ENCODE data around the gene ABCC5.
"Not testable (repeated sequence)": the region's sequence is repeated elsewhere in the genome, so short reads cannot be mapped to it uniquely, and the experiment has no call there.

ABCC5 gene

DNA sequence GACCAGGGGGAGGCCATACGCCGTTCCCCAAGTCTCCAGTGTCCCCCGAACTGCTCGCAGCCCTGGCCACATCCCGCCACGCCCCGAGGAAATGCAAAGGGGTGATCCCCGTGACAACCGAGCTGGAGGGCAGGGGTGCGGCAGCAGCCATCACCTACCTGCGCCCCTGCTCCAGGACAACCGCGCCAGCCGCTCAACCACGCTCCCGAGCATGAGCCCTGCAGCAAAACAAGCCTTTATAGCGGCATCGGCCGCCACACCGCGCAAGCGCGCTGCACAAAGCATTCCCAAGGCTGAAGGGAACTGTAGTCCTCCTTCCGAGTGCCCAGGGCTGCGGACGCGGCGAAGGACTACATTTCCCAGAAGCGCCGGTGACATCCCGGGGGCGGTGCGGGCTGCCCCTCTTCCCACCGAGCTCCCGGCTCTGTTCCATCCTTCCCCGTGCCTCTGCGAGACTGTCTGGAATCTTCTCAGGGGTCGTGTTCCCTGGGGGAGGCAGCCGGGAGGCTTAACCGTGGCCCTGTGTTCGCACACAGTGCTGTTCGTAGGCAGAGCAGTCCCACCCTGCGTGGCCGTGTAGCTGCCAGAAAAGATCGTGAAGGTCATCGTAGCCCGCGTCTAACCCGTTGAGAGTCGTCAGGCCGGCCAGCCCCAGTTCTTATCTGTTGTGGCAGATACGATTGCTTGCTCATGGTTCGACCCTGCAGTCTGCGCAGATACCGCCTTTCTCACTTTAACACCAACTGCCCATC is at the start of gene ABCC5:
TSS of gene ABCC5 (minus strand) at position 213 of the 752 bp plus-strand sequence. CDS start 3,492 bp downstream, outside the sequence.
- peak; percentile 90 for DNase-seq (ENCODE audit: low spot score)

DNA sequence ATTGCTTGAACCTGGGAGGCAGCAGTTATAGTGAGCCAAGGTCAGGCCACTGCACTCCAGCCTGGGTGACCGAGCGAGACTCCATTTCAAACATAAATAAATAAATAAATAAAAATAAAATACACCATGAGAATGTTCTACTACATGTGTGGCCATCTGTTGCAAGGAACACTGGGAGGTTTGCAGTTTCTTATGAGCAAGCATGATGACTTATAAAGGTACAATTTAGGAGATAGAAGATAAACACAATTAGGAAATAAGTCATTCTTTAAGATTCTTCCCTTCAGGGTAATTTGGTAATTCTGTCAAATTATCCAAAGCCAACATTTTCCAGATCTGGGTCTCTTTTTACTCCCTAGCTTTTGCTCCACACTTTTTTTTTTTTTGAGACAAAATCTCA is 48.5 kb upstream of the ABCC5 start:
- no peak for DNase-seq (ENCODE audit: low spot score)

DNA sequence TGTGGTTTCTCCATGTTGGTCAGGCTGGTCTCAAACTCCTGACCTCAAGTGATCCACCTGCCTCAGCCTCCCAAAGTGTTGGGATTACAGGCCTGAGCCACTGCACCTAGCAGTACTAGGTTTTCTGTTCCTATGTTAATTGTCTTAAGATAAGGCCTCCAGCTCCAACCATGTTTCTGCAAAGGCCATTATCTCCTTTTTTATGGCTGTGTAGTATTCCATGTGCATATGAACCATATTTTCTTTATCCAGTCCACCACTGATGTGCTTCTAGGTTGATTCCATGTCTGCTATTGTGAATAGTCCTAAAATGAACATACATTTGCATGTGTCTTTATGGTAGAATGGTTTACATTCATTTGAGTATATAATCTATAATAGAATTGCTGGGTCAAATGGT is 45.0 kb upstream of the ABCC5 start:
- DNase-seq (ENCODE audit: low spot score): no peak

DNA sequence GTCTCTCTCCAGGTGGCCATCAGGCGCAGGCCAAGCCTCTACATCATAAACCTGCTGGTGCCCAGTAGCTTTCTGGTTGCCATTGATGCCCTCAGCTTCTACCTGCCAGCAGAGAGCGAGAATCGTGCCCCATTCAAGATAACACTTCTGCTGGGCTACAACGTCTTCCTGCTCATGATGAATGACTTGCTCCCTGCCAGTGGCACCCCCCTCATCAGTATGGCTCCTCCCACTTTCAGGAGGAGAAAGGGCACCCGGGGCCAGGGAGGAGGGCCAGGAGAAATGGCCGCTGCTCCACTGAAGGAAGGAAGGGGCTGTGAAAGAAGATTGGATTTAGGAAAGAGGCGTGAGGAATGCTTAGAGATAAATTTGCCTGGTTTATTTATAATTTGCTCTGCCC is 41.7 kb upstream of the ABCC5 start:
- DNase-seq (ENCODE audit: low spot score): peak; percentile 17

DNA sequence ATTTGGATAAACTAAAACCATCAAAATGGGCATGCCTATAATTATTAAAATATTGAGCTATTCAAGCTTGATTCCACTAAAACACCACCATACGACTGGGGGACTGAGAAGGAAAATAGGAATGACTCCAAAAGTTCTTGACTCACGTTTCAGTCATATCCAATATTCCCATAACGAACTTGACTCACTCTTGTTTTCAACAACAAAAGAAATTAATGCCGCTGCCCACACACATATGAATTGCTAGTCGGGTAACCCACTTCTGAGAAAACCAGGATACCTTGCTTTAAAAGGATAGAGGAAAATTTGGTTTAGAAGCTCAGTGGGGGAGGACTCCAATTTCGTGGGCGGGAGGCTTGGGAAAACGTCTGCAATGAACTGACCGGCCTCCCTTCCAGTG is 40.3 kb upstream of the ABCC5 start:
- no peak for DNase-seq (ENCODE audit: low spot score)

DNA sequence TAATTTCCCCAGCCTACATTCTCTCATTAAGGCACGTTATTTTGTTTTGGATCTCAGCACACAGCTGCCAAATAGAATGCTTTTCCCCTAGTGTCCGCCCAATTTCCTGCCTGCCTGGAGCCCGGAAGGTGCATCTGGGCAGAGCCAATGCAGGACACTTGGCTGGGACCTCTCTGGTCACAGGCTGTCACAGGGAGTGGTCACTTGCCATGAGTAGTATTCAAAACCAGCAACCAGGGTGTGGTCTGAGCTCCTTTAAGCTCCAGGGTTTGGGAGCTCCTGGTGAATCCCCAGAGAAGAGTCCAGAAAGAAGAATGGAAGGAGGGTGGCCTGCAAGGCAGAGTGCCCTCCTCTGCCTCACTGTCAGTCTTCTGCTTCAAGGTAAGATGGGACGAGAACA is 35.1 kb upstream of the ABCC5 start, which contains the start of gene HTR3C:
TSS of gene HTR3C (plus strand) at position 281 of the 400 bp plus-strand sequence. CDS start at position 315, 34 bp downstream.
- no peak for DNase-seq (ENCODE audit: low spot score)

DNA sequence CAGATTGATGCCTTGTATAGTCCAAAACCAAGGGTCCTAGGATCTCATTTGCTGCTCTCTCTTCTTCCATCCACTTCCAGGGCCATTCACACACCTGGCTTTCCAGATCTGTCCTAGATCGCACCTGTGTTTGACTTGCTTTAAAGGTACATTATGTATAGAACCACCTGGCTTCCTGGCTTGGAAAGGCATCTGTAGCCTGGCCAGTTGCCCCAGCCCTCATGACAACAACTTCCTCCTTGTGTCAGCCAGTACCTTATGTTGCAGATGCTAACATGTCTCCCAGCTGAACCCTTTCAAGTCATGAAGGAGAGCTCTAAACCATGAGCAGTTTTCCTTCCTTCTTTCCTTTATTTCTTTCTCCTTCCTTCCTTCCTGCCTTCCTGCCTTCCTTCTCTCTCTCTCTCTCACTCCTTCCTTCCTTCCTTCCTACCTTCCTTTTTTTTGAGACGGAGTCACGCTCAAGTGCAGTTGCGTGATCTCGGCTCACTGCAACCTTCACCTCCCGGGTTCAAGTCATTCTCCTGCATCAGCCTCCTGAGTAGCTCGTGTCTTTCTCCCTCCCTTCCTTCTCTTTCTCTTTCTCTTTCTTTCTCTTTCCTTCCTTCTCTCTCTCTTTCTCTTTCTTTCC is 32.6 kb upstream of the ABCC5 start:
- DNase-seq (ENCODE audit: low spot score): no peak

DNA sequence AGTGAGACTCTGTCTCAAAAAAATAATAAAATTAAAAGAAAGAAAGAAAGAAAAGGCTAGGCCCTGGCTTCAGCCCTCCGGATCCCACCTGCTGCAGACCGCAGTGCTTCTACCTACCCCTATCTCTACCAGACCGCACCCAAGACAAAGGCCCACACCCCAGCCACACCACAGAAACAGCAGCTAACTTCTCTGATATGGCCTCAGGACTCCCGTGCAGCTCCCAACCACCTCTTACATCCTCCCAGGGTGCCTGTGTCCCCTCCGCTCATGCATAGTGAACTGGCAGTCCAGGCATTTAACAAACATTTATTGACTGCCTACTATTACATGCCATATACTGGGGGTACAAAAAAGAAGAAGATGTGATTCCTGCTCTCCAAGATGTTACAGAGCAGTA is 28.3 kb upstream of the ABCC5 start:
- DNase-seq (ENCODE audit: low spot score): no peak

DNA sequence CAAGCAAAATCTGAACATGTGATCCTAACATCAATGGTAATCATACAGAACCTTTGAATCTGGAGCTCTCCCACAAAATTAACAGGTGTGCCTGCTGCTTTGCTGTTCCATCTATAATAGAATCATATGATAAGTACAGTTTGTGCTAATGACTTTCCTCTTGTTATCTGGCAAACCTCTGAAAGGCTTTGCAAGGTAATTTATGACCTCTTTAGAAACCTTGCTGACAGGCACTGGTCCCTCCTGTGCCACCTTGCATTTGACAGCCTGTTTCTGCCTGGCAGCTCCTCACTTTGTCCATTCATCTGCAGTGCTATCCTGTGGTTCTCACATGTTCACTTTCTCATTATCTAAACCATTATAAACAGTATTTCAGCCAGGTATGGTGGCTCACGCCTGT is 24.9 kb upstream of the ABCC5 start:
- no peak for DNase-seq (ENCODE audit: low spot score)

DNA sequence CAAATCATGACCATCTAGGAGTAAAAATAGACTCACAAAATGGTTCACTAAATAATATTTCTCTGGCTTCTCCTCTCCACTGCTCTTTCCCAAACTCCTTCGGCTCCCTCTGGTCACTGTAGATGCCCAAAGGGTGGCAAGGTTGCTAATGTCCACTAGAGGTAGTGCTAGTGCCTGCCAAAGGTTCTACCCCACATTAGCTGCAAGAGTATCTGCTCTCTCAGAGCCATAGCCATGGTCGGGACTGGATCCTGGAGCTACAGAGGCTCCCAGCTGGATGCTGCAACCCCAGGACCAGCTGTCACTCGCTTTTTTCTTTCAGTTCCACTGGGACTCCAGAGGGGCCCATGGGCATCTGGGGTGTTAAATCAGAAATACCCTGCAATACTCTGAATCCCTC is 22.3 kb upstream of the ABCC5 start:
- no peak for DNase-seq (ENCODE audit: low spot score)

DNA sequence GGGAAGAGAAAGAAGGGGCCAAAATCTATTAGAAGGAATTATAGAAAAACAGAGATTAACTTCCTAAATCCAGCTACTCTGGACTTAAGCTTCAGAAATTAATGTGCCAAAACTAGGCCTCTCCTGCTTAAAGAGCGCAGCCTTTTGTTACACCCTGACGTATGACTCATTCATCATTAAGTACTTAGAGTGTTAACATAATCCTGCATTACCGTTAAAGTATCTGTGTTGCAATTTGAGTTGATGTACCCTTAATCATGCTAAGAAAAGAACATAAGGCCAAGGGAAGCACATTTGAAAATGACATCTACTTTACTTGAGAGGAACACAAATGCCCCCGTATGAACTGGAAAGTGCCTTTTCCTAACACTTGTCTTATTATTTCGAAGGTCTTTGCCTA is 21.7 kb upstream of the ABCC5 start:
- no peak for DNase-seq (ENCODE audit: low spot score)

DNA sequence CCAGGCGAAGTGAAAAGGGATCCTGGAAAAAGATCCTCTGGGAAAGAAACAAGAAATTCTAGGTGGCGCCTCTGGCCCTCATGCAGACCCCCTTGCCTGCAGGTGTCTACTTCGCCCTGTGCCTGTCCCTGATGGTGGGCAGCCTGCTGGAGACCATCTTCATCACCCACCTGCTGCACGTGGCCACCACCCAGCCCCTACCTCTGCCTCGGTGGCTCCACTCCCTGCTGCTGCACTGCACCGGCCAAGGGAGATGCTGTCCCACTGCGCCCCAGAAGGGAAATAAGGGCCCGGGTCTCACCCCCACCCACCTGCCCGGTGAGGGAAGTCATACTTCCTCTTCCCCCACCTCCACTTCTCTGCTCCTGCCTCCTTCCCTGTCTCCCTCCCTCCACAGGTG is 20.6 kb upstream of the ABCC5 start:
- DNase-seq (ENCODE audit: low spot score): not testable (repeated sequence)

DNA sequence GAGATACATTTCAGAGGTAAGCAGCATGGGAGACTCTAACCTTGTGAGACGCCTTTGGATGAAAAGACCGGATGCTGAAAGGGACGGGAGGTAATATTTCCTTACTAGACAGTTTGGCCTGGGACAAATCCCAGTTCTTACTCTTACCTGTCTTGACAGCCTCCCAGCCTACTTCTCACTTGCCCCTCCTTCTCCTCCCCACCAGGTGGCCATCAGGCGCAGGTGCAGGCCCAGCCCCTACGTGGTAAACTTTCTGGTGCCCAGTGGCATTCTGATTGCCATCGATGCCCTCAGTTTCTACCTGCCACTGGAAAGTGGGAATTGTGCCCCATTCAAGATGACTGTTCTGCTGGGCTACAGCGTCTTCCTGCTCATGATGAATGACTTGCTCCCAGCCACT is 20.1 kb upstream of the ABCC5 start:
- DNase-seq (ENCODE audit: low spot score): no peak

DNA sequence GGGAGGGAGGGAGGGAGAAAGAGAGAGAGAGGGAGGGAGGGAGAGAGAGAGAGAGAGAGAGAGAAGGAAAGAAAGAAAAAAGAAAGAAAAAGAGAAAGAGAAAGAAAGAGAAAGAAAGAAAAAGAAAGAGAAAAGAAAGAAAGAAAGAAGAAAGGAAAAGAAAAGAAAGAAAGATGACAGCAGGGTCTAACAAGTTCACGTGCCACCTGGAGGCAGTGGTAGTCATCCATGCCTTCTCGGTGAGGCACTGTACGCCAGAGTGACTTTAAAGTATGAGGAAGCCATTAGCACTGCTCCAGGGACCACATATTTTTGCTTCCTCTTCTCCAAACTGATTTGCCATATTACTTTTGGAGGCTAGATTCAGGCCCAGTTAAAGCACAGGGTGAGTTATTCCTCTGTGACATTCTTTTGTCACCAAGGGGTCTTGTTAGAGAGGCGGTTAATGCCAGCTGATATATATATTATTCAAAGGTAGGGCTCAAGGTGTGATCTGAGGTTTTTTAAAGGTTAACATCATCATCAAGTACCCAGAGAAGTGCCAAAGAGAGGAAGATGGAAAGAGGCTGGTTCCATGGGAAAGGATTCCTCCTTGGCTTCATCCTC is 13.6 kb upstream of the ABCC5 start, which contains the start of gene HTR3D:
TSS of gene HTR3D (plus strand) at position 556 of the 606 bp plus-strand sequence. CDS start at position 556, 0 bp downstream.
- no peak for DNase-seq (ENCODE audit: low spot score)

DNA sequence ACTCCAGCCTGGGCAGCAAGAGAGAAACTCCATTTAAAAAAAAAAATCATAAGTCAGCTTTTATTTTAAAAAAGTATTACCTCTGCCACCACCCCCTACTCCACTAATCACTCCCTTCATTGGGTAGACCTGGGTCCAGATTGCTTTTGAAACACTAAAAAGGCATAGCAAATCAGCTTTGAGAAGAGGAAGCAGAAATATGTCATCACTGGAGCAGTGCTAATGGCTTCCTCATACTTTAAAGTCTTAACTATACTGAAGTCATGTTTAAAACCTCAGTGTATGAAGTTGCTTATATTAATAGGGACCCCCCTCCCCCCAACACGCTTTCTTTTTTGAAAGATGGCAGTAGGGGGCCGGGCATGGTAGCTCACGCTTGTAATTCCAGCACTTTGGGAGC is 12.9 kb upstream of the ABCC5 start:
- no peak for DNase-seq (ENCODE audit: low spot score)

DNA sequence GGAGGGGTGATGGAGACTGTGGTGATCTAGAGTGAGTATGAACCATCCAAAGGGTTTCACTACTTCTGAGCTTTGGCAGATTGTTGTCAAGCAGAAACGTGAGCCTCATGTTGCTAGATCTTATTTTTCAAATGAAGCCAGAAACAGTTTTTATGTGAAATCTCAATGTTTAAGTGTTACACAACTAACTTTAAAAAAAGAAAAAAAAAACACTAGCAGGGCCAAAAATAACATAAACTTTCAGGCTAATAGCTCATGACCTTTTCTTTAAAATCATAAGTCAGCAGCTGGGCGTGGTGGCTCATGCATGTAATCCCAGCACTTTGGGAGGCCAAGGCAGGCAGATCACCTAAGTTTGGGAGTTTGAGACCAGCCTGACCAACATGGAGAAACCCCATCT is 11.8 kb upstream of the ABCC5 start:
- DNase-seq (ENCODE audit: low spot score): no peak

DNA sequence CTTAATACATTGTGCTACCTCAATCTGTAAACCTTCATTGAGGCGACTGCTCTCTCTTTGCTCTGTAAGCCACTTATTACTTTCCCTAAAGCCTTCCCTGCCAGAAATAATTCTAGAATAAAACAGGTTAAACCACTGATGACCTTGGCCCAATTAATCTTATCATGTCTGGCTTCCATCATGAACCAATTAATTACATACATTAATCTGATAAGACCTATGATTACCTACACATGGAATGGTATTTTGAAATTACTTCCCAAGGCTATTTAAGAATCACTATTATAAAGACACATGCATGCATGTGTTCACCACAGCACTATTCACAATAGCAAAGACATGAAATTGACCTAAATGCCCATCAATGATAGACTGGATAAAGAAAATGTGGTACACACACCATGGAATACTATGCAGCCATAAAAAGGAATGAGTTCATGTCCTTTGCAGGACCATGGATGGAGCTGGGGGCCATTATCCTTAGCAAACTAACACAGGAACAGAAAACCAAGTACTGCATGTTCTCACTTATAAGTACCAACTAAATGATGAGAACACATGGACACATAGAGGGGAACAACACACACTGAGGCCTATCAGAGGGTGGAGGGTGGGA is 10.7 kb upstream of the ABCC5 start:
- DNase-seq (ENCODE audit: low spot score): not testable (repeated sequence)

DNA sequence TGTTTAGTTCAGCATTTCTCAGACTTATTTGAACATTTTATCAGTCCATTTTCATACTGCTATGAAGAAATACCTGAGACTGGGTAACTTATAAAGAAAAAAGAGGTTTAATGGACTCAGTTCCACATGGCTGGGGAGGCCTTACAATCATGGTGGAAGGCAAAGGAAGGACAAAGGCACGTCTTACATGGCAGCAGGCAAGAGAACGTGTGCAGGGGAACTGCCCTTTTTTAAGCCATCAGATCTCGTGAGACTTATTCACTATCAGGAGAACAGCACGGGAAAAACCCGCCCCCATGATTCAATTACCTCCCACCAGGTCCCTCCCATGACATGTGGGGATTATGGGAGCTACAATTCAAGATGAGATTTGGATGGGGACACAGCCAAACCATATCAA is 7.6 kb upstream of the ABCC5 start:
- DNase-seq (ENCODE audit: low spot score): not testable (repeated sequence)

DNA sequence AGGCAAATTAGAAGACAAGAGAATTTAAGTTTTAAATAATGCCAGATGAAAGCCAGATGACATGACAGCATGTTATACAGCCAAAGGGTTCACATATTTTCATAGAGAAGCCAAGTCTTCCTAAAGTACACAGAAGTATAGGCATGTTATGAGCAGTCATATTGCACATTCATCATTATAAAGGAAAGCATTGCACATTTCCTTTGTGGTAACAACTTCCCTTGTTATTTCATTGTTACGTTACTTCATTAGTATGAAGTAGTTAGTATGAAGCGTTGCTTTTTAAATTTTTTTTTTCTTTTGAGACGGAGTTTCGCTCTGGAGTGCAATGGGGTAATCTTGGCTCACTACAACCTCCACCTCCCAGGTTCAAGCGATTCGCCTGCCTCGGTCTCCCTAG is 4.6 kb upstream of the ABCC5 start:
- no peak for DNase-seq (ENCODE audit: low spot score)

DNA sequence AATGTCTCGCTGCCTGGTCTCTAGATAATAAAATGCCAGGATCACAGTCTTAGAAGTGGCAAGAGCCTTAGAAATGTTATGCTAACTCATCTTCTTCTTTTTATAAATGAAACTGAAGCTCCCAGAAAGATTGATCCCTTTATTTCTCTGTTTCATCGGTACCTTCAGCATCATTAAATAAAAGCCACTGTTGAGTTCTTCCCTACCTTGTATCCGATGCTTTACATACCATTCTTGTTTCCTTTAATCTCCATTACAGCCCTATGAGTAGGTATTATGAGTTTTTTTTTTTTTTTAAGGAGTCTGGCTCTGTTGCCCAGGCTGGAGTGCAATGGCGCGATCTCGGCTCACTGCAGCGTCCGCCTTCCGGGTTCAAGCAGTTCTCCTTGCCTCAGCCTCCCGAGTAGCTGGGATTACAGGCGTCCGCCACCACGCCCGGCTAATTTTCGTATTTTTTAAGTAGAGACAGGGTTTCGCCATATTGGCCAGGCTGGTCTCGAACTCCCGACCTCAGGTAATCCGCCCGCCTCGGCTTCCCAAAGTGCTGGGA is 815 bp upstream of the ABCC5 start:
- no peak for DNase-seq (ENCODE audit: low spot score)

DNA sequence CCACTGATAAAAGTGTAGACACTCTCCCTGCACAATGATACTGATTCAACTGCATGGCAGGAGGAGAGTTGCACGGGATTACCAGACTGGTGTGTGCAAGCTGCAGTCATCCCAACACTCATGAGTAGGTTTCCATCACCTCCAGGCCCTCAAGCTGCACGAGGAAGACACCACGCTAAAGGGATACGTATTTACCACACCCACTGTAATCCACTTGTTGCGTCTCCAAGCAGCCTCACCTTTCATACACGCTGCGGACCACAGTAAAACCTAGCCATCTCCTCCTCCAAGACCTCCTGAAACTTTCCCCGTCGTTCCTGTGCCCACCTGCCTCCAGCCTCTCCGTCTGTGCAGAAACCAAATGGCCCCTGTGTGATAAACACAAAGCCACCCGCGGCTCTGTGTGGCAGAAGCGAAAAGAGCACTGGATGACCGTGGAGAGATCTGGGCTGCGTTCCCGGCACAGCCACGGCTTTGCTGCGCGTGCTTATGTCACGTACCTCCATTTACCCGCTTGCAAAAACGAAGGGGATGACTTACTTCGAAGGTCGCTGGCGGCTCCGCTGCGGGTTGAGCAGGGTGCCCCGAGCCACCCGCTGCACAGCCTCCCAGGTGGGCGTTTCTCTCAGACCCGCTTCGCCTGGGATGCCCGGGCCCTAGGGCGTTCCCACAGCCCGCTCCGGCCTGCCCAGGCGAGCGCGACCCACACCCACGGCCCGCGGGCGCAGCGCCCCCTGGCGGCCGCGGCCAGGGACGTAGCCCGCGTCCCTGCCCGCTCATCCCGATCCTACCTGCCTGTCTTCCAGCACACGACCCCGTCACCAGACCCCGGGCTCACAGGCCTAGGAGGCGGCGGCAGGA is 643 bp downstream of the ABCC5 start:
- peak; percentile 75 for DNase-seq (ENCODE audit: low spot score)

All from hematopoietic multipotent progenitor cell treated with erythropoietin and hydrocortisone succinate and interleukin-3 and kit ligand, for 15 days (in vitro differentiated cells).